Esophagus muscularis mucosa (tissue), 3 donors: ENCODE measurements around the gene TREM2.

Experiments used
- CTCF ChIP-seq, 3 experiments: fragments of 200-600 bp in 2 of 3; fragments of 450-650 bp in 1 of 3; sonication (generic) in 2 of 3; IDR thresholded peaks; one replicate each; pipeline ENCODE4 v1.5.1; 2017 to 2019; ENCODE audit warnings: antibody characterized with exemption in 3 of 3, mild to moderate bottlenecking in 2 of 3, moderate library complexity in 1 of 3
- POLR2A ChIP-seq: fragments of 450-650 bp; IDR thresholded peaks from one replicate; pipeline ENCODE4 v1.6.1; 2017; ENCODE audit warnings: antibody characterized with exemption, moderate library complexity, mild to moderate bottlenecking, low read depth
- POLR2AphosphoS5 ChIP-seq, 2 donors: sonication (generic); formaldehyde crosslinking; IDR thresholded peaks; one replicate each; pipeline ENCODE4 v1.6.1; 2017; ENCODE audit warnings: antibody characterized with exemption in 2 of 2

GRCh38 chr6:41111017-41111416 is 51.9 kb downstream of the TREM2 start:
- no peak for TF ChIP-seq CTCF (IDR thresholded peaks at IDR 0.05)
- no peak for TF ChIP-seq POLR2A
- TF ChIP-seq POLR2AphosphoS5 (IDR thresholded peaks at IDR 0.05) = no peak
